Measurements from ENCODE around the gene MAGI1. TPM values are rescaled to one million over a fixed set of nuclear protein-coding genes. Genes with fewer than 3 reads are reported as not detected.
A peak's percentile ranks its signal among the peaks of the same experiment; 100 is the strongest.

The MAGI1 gene
- polyA plus RNA-seq, 1 donor, result 31.2 TPM

- WGBS (ENCODE audit: insufficient coverage, low lambda C conversion rate), result no CpG with 5 or more reads among the region's 4 CpGs
- Histone ChIP-seq H3K9me3 (ENCODE audit: control insufficient read depth, low read depth, low read length) (no peaks in the 10 kb centered on the region), H3K4me1 (ENCODE audit: control insufficient read depth, insufficient read depth, low read length) (no peaks in the 10 kb centered on the region)
These were observed 130.1 kb downstream of the MAGI1 start for GRCh38 chr3:65908588-65908987.

GRCh38 chr3:65907232-65908130 lies 131.2 kb downstream of the MAGI1 start:
- DNase-seq, result no peak
- Histone ChIP-seq H3K4me3 (ENCODE audit: low read length) (no peak overlapping the region), H3K4me1 (ENCODE audit: control insufficient read depth, insufficient read depth, low read length) (no peaks in the 10 kb centered on the region), H3K27ac (ENCODE audit: low read length) (no peak overlapping the region), H3K36me3 (ENCODE audit: control insufficient read depth, insufficient read depth, low read length) (no peaks in the 10 kb centered on the region), H3K27me3 (ENCODE audit: control insufficient read depth, insufficient read depth, low read length) (no peaks in the 10 kb centered on the region), H3K9me3 (ENCODE audit: control insufficient read depth, low read depth, low read length) (no peaks in the 10 kb centered on the region)
- WGBS (ENCODE audit: insufficient coverage, low lambda C conversion rate), result 85% methylated on average over 4 of the region's 9 CpGs

More at GRCh38 chr3:65908588-65908987, 130.1 kb downstream of the MAGI1 start:
- no peak overlapping the region for H3K4me3 ChIP-seq (ENCODE audit: low read length)
- H3K36me3 ChIP-seq (ENCODE audit: control insufficient read depth, insufficient read depth, low read length), result no peaks in the 10 kb centered on the region
- no peaks in the 10 kb centered on the region for H3K27me3 ChIP-seq (ENCODE audit: control insufficient read depth, insufficient read depth, low read length)
- no peak overlapping the region for H3K27ac ChIP-seq (ENCODE audit: low read length)
- DNase-seq, result no peak

DNA sequence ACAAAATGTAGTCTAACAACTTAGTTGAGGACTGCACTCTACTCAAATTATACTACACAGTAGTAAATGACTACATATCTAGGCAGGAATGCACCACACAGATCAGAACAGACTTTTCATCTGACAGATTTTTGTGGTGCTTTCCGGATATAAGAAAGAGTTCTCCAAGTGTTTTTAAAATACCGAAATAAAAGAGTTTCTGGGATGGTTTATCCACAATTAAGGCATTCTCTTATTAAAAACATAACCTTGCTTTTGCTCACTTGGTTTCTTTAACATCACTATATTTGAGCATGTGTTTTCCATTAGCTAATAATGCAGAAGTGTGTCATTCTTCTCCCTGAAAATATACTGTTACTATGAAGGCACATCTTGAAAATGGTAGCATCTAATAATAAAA lies 132.9 kb downstream of the MAGI1 start:
- H3K4me1 ChIP-seq (ENCODE audit: control insufficient read depth, insufficient read depth, low read length), result no peaks in the 10 kb centered on the region
- DNase-seq, result no peak
- no peak overlapping the region for H3K27ac ChIP-seq (ENCODE audit: low read length)
- H3K4me3 ChIP-seq (ENCODE audit: low read length), result no peak overlapping the region
- no peaks in the 10 kb centered on the region for H3K36me3 ChIP-seq (ENCODE audit: control insufficient read depth, insufficient read depth, low read length)
- no peaks in the 10 kb centered on the region for H3K27me3 ChIP-seq (ENCODE audit: control insufficient read depth, insufficient read depth, low read length)
- H3K9me3 ChIP-seq (ENCODE audit: control insufficient read depth, low read depth, low read length), result no peaks in the 10 kb centered on the region
- WGBS (ENCODE audit: insufficient coverage, low lambda C conversion rate), result 90% methylated on average over 2 of the region's 2 CpGs

- H3K27ac ChIP-seq (ENCODE audit: low read length), result no peak overlapping the region
- no peaks in the 10 kb centered on the region for H3K36me3 ChIP-seq (ENCODE audit: control insufficient read depth, insufficient read depth, low read length)
- H3K4me3 ChIP-seq (ENCODE audit: low read length), result no peak overlapping the region
- no peaks in the 10 kb centered on the region for H3K27me3 ChIP-seq (ENCODE audit: control insufficient read depth, insufficient read depth, low read length)
- no peak for DNase-seq
- no peaks in the 10 kb centered on the region for H3K9me3 ChIP-seq (ENCODE audit: control insufficient read depth, low read depth, low read length)
- no peaks in the 10 kb centered on the region for H3K4me1 ChIP-seq (ENCODE audit: control insufficient read depth, insufficient read depth, low read length)
These were observed 134.7 kb downstream of the MAGI1 start for GRCh38 chr3:65904016-65904415.

- Histone ChIP-seq H3K36me3 (ENCODE audit: control insufficient read depth, insufficient read depth, low read length) (no peaks in the 10 kb centered on the region), H3K4me1 (ENCODE audit: control insufficient read depth, insufficient read depth, low read length) (no peaks in the 10 kb centered on the region), H3K27ac (ENCODE audit: low read length) (peak overlapping the region; percentile 32), H3K9me3 (ENCODE audit: control insufficient read depth, low read depth, low read length) (no peaks in the 10 kb centered on the region), H3K27me3 (ENCODE audit: control insufficient read depth, insufficient read depth, low read length) (no peaks in the 10 kb centered on the region), H3K4me3 (ENCODE audit: low read length) (peak overlapping the region; percentile 23)
- no CpG with 5 or more reads among the region's 8 CpGs for WGBS (ENCODE audit: insufficient coverage, low lambda C conversion rate)
- peak; percentile 25 to 74 for DNase-seq
These were observed 136.4 kb downstream of the MAGI1 start for GRCh38 chr3:65902304-65902793.

DNA sequence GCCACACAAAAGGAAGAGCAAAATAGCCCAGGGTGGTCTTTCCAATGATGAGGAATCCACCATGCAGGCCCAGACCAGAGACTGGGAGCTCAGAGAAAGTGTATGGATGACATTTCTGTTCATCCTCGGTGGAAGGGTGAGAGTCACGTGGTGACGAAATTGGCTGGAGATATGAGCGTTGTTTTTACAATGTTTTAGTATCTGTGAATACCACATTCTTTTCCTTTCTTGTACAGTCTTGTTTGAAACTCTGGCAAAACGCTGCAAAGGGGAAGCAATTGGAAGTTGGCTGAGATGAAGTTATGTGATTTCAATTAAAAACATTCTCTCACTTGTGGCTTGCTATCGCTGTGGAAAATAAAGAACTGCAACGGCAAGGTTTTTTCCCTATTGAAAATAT lies 137.5 kb downstream of the MAGI1 start:
- no peak overlapping the region for H3K4me3 ChIP-seq (ENCODE audit: low read length)
- no peaks in the 10 kb centered on the region for H3K9me3 ChIP-seq (ENCODE audit: control insufficient read depth, low read depth, low read length)
- no peak overlapping the region for H3K27ac ChIP-seq (ENCODE audit: low read length)

DNA sequence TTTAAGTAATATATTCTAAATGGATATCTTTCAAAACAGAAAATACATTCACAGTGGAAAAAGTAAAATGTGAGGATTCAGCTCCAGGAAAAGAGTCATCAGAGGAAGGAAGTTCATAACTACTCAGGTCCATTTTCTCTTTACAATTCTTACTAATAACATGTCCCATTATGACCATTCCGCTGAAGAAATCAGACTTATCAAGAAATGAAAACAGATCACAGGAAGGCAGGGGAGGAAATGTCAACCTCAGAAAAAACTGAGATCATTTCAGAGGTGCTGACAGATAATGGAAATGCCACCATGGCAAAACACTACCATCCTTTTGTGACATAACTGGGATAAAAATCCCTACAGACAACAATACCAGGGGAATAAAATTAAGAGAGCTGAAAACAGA lies 139.5 kb downstream of the MAGI1 start:
- no peak overlapping the region for H3K27ac ChIP-seq (ENCODE audit: low read length)
- 100% methylated on average over 1 of the region's 1 CpG for WGBS (ENCODE audit: insufficient coverage, low lambda C conversion rate)
- H3K4me1 ChIP-seq (ENCODE audit: control insufficient read depth, insufficient read depth, low read length), result no peaks in the 10 kb centered on the region
- no peaks in the 10 kb centered on the region for H3K36me3 ChIP-seq (ENCODE audit: control insufficient read depth, insufficient read depth, low read length)
- H3K27me3 ChIP-seq (ENCODE audit: control insufficient read depth, insufficient read depth, low read length), result no peaks in the 10 kb centered on the region
- no peak for DNase-seq
- no peak overlapping the region for H3K4me3 ChIP-seq (ENCODE audit: low read length)
- no peaks in the 10 kb centered on the region for H3K9me3 ChIP-seq (ENCODE audit: control insufficient read depth, low read depth, low read length)

More for the DNA sequence above, 137.5 kb downstream of the MAGI1 start:
- Histone ChIP-seq H3K4me1 (ENCODE audit: control insufficient read depth, insufficient read depth, low read length) (no peaks in the 10 kb centered on the region), H3K27me3 (ENCODE audit: control insufficient read depth, insufficient read depth, low read length) (no peaks in the 10 kb centered on the region), H3K36me3 (ENCODE audit: control insufficient read depth, insufficient read depth, low read length) (no peaks in the 10 kb centered on the region)
- DNase-seq, result no peak
- WGBS (ENCODE audit: insufficient coverage, low lambda C conversion rate), result 94% methylated on average over 2 of the region's 7 CpGs

- no peaks in the 10 kb centered on the region for H3K9me3 ChIP-seq (ENCODE audit: control insufficient read depth, low read depth, low read length)
- H3K36me3 ChIP-seq (ENCODE audit: control insufficient read depth, insufficient read depth, low read length), result no peaks in the 10 kb centered on the region
- H3K4me1 ChIP-seq (ENCODE audit: control insufficient read depth, insufficient read depth, low read length), result no peaks in the 10 kb centered on the region
- no peak for DNase-seq
- H3K4me3 ChIP-seq (ENCODE audit: low read length), result no peak overlapping the region
- WGBS (ENCODE audit: insufficient coverage, low lambda C conversion rate), result 60% methylated on average over 3 of the region's 3 CpGs
- H3K27ac ChIP-seq (ENCODE audit: low read length), result no peak overlapping the region
- no peaks in the 10 kb centered on the region for H3K27me3 ChIP-seq (ENCODE audit: control insufficient read depth, insufficient read depth, low read length)
These were observed 141.0 kb downstream of the MAGI1 start for GRCh38 chr3:65897766-65898165.

DNA sequence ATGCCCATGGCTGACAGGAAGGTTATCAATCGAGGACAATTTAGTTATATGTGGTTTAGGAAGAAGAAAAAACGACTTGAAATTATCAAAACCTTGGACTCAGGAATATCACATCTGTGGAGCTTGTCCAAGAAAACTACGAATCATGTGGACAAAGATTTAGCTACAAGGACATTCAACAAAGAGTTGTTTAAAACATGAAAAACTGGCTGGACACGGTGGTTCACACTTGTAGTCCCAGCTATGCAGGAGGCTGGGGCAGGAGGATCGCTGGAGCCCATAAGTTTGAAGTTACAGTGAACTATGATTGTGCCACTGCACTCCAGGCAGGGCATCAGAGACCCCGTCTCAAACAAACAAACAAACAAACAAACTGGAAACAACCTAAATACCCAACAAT lies 142.4 kb downstream of the MAGI1 start:
- H3K4me1 ChIP-seq (ENCODE audit: control insufficient read depth, insufficient read depth, low read length), result no peaks in the 10 kb centered on the region
- no peaks in the 10 kb centered on the region for H3K36me3 ChIP-seq (ENCODE audit: control insufficient read depth, insufficient read depth, low read length)
- H3K27ac ChIP-seq (ENCODE audit: low read length), result no peak overlapping the region
- no peak for DNase-seq
- H3K4me3 ChIP-seq (ENCODE audit: low read length), result no peak overlapping the region
- WGBS (ENCODE audit: insufficient coverage, low lambda C conversion rate), result 71% methylated on average over 2 of the region's 6 CpGs
- no peaks in the 10 kb centered on the region for H3K9me3 ChIP-seq (ENCODE audit: control insufficient read depth, low read depth, low read length)
- no peaks in the 10 kb centered on the region for H3K27me3 ChIP-seq (ENCODE audit: control insufficient read depth, insufficient read depth, low read length)

DNA sequence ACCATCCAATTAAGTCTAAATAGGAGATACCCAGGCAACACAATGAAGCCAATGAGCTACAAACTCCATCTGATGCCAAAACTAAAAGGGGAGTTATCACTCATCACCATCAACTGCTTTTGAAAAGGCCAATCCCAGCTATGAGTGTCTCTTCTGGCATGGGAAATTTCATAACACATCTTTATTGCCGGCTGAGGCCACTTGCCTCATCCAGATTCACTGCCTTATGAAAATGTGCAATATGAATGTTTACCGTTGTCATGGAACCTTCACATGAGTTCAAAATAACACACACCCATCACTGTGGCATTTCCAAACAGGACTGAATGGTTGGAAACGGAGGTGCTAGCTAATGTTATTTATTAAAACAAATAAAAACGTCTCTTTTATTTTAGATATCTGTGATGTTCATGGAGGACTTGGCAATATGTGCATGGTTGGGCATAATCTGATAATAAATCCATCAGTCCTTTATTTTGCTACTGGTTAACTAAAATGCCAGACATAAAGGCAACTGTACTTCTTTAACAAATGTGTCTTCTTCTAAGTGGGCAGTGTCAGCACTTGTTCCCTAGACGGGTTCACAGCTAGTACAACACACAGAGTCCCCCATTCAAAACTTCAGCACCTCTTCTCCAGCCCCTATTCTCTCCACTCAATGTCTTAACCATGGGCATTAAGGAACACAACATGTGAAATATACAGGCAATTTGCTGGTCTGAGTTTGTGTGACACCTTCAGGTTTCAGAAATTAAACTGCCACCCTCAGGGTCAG lies 143.9 kb downstream of the MAGI1 start:
- no peak overlapping the region for H3K4me3 ChIP-seq (ENCODE audit: low read length)
- no peaks in the 10 kb centered on the region for H3K9me3 ChIP-seq (ENCODE audit: control insufficient read depth, low read depth, low read length)
- H3K4me1 ChIP-seq (ENCODE audit: control insufficient read depth, insufficient read depth, low read length), result no peaks in the 10 kb centered on the region
- peak in 1 of 2 donors; percentile 39 for DNase-seq
- no peaks in the 10 kb centered on the region for H3K36me3 ChIP-seq (ENCODE audit: control insufficient read depth, insufficient read depth, low read length)
- H3K27ac ChIP-seq (ENCODE audit: low read length), result no peak overlapping the region
- WGBS (ENCODE audit: insufficient coverage, low lambda C conversion rate), result no CpG with 5 or more reads among the region's 5 CpGs
- H3K27me3 ChIP-seq (ENCODE audit: control insufficient read depth, insufficient read depth, low read length), result no peaks in the 10 kb centered on the region

Data from large intestine (tissue), 3 donors.